ENCODE measurements around the gene IL6. TPM values are rescaled to one million over a fixed set of nuclear protein-coding genes. Genes with fewer than 3 reads are reported as not detected.

The IL6 gene
- polyA plus RNA-seq, 1 donor from 2014 or later: not detected

DNA sequence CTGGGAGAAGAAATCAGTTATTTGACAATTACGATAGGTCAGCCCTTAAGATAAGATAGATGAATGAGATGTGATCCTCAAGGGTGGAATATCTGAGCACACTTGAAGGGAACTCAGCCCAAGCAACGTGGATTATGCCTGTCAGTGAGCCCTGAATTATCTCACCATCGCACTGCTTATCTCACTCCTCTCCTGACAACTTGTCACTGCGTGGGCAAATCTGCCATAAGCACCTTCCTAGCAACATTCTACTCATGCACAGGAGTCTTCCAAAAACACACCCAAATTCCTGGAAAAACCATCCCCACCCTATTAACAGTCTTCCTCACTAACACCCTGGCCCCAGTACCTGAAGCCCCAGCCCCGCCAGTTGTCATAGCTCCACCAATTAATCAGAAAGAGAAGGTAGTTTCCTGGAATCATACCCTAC, 46.5 kb upstream of the IL6 start:
- Histone ChIP-seq H3F3A (ENCODE audit: insufficient read depth, low read length, poor library complexity, severe bottlenecking) (no peaks in the 10 kb centered on the region), H2AFZ (ENCODE audit: low read depth, low read length) (no peak overlapping the region), H3K9me3 (ENCODE audit: low read length) (no peaks in the 10 kb centered on the region), H3K4me2 (ENCODE audit: low read length) (no peak overlapping the region), H3K27me3 (ENCODE audit: insufficient read depth, low read depth, low read length) (no peaks in the 10 kb centered on the region), H3K27ac (ENCODE audit: low read length) (no peak overlapping the region), H4K20me1 (ENCODE audit: insufficient read depth) (no peaks in the 10 kb centered on the region), H3K4me3 (ENCODE audit: low read length) (no peak overlapping the region), H3K9ac (ENCODE audit: low read length) (no peak overlapping the region), H3K36me3 (ENCODE audit: insufficient read depth, low read length) (no peaks in the 10 kb centered on the region), H3K79me2 (replicated peaks; ENCODE audit: insufficient read depth, low read length) (no peaks in the 10 kb centered on the region), H3K9me2 (ENCODE audit: insufficient read depth, low read length) (no peaks in the 10 kb centered on the region)
- no peak for TF ChIP-seq RAD21 (conservative IDR thresholded peaks at IDR 0.05)
- TF ChIP-seq, protein P1, sequence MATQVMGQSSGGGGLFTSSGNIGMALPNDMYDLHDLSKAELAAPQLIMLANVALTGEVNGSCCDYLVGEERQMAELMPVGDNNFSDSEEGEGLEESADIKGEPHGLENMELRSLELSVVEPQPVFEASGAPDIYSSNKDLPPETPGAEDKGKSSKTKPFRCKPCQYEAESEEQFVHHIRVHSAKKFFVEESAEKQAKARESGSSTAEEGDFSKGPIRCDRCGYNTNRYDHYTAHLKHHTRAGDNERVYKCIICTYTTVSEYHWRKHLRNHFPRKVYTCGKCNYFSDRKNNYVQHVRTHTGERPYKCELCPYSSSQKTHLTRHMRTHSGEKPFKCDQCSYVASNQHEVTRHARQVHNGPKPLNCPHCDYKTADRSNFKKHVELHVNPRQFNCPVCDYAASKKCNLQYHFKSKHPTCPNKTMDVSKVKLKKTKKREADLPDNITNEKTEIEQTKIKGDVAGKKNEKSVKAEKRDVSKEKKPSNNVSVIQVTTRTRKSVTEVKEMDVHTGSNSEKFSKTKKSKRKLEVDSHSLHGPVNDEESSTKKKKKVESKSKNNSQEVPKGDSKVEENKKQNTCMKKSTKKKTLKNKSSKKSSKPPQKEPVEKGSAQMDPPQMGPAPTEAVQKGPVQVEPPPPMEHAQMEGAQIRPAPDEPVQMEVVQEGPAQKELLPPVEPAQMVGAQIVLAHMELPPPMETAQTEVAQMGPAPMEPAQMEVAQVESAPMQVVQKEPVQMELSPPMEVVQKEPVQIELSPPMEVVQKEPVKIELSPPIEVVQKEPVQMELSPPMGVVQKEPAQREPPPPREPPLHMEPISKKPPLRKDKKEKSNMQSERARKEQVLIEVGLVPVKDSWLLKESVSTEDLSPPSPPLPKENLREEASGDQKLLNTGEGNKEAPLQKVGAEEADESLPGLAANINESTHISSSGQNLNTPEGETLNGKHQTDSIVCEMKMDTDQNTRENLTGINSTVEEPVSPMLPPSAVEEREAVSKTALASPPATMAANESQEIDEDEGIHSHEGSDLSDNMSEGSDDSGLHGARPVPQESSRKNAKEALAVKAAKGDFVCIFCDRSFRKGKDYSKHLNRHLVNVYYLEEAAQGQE (IDR thresholded peaks at IDR 0.05; ENCODE audit: borderline replicate concordance): no peak
- TF ChIP-seq EP300 (conservative IDR thresholded peaks at IDR 0.05; ENCODE audit: poor library complexity, severe bottlenecking): no peak
- no peak for TF ChIP-seq POLR2AphosphoS5 (IDR thresholded peaks at IDR 0.05)
- no peak for TF ChIP-seq MXI1 (conservative IDR thresholded peaks at IDR 0.05; ENCODE audit: poor library complexity, severe bottlenecking)
- no peak for TF ChIP-seq TAF1 (IDR thresholded peaks at IDR 0.05; ENCODE audit: low read depth)
- TF ChIP-seq, protein P2, sequence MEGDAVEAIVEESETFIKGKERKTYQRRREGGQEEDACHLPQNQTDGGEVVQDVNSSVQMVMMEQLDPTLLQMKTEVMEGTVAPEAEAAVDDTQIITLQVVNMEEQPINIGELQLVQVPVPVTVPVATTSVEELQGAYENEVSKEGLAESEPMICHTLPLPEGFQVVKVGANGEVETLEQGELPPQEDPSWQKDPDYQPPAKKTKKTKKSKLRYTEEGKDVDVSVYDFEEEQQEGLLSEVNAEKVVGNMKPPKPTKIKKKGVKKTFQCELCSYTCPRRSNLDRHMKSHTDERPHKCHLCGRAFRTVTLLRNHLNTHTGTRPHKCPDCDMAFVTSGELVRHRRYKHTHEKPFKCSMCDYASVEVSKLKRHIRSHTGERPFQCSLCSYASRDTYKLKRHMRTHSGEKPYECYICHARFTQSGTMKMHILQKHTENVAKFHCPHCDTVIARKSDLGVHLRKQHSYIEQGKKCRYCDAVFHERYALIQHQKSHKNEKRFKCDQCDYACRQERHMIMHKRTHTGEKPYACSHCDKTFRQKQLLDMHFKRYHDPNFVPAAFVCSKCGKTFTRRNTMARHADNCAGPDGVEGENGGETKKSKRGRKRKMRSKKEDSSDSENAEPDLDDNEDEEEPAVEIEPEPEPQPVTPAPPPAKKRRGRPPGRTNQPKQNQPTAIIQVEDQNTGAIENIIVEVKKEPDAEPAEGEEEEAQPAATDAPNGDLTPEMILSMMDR (IDR thresholded peaks at IDR 0.05; ENCODE audit: poor library complexity, severe bottlenecking): no peak
- TF ChIP-seq SMC3 (conservative IDR thresholded peaks at IDR 0.05; ENCODE audit: poor library complexity): no peak
- TF ChIP-seq EZH2 (IDR thresholded peaks at IDR 0.05; ENCODE audit: borderline replicate concordance, insufficient read depth, low read length, poor library complexity, severe bottlenecking): no peak

DNA sequence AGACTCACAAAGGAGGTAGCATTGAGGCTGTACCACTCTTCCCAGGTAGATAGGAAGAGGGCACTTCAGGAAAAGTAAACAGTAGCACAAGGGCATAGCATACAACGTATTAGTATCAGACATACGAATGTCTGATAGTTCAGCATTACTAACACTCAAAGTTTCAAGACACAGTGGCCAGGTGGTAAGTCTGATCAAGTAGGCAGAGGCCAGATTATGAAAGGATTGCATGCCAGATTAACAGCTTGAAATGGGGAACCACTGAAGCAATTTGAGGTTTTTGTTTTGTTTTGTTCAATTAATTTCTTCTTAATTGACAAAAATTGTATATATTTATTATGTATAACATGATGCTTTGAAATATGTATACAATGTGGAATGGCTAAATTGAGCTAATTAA, 45.7 kb upstream of the IL6 start:
- Histone ChIP-seq H3K9ac (ENCODE audit: low read length) (no peak overlapping the region), H3K27ac (ENCODE audit: low read length) (no peak overlapping the region), H3F3A (ENCODE audit: insufficient read depth, low read length, poor library complexity, severe bottlenecking) (no peaks in the 10 kb centered on the region), H3K4me3 (ENCODE audit: low read length) (no peak overlapping the region), H3K36me3 (ENCODE audit: insufficient read depth, low read length) (no peaks in the 10 kb centered on the region), H3K27me3 (ENCODE audit: insufficient read depth, low read depth, low read length) (no peaks in the 10 kb centered on the region), H3K4me2 (ENCODE audit: low read length) (no peak overlapping the region), H2AFZ (ENCODE audit: low read depth, low read length) (no peak overlapping the region), H3K9me3 (ENCODE audit: low read length) (no peaks in the 10 kb centered on the region), H3K79me2 (replicated peaks; ENCODE audit: insufficient read depth, low read length) (no peaks in the 10 kb centered on the region), H4K20me1 (ENCODE audit: insufficient read depth) (no peaks in the 10 kb centered on the region), H3K9me2 (ENCODE audit: insufficient read depth, low read length) (no peaks in the 10 kb centered on the region)
- TF ChIP-seq, protein P1 (IDR thresholded peaks at IDR 0.05; ENCODE audit: borderline replicate concordance): no peak
- no peak for TF ChIP-seq EP300 (conservative IDR thresholded peaks at IDR 0.05; ENCODE audit: poor library complexity, severe bottlenecking)
- no peak for TF ChIP-seq RAD21 (conservative IDR thresholded peaks at IDR 0.05)
- TF ChIP-seq POLR2AphosphoS5 (IDR thresholded peaks at IDR 0.05): no peak
- TF ChIP-seq, protein P2 (IDR thresholded peaks at IDR 0.05; ENCODE audit: poor library complexity, severe bottlenecking): no peak
- no peak for TF ChIP-seq SMC3 (conservative IDR thresholded peaks at IDR 0.05; ENCODE audit: poor library complexity)
- no peak for TF ChIP-seq TAF1 (IDR thresholded peaks at IDR 0.05; ENCODE audit: low read depth)
- no peak for TF ChIP-seq EZH2 (IDR thresholded peaks at IDR 0.05; ENCODE audit: borderline replicate concordance, insufficient read depth, low read length, poor library complexity, severe bottlenecking)
- TF ChIP-seq MXI1 (conservative IDR thresholded peaks at IDR 0.05; ENCODE audit: poor library complexity, severe bottlenecking): no peak

All from neural cell (in vitro differentiated cells).